Measurements from ENCODE around the gene SFTPB.

Gene SFTPB

GRCh38 chr2:85678794-85679672 lies 11.0 kb upstream of the SFTPB start:
- Histone ChIP-seq H3K79me2 (ENCODE audit: insufficient read depth, low read depth) (no peaks in the 10 kb centered on the region), H3K4me3 (IDR thresholded peaks at IDR 0.05; ENCODE audit: insufficient read depth, low read depth, low read length) (no peak overlapping the region), H3K27ac (no peak overlapping the region), H3K9ac (no peak overlapping the region), H3K4me1 (ENCODE audit: low read depth, poor library complexity, severe bottlenecking) (peaks cover 16% of the 10 kb centered on the region), H3K4me2 (peak overlapping the region; percentile 61; the same call in 1 of the 2 replicates), H3K27me3 (ENCODE audit: insufficient read depth, low read depth) (no peaks in the 10 kb centered on the region), H4K20me1 (ENCODE audit: insufficient read depth) (no peaks in the 10 kb centered on the region), H3K36me3 (ENCODE audit: insufficient read depth) (no peaks in the 10 kb centered on the region), H2AFZ (ENCODE audit: low read depth) (peak overlapping the region; percentile 84)
- TF ChIP-seq, protein P1, sequence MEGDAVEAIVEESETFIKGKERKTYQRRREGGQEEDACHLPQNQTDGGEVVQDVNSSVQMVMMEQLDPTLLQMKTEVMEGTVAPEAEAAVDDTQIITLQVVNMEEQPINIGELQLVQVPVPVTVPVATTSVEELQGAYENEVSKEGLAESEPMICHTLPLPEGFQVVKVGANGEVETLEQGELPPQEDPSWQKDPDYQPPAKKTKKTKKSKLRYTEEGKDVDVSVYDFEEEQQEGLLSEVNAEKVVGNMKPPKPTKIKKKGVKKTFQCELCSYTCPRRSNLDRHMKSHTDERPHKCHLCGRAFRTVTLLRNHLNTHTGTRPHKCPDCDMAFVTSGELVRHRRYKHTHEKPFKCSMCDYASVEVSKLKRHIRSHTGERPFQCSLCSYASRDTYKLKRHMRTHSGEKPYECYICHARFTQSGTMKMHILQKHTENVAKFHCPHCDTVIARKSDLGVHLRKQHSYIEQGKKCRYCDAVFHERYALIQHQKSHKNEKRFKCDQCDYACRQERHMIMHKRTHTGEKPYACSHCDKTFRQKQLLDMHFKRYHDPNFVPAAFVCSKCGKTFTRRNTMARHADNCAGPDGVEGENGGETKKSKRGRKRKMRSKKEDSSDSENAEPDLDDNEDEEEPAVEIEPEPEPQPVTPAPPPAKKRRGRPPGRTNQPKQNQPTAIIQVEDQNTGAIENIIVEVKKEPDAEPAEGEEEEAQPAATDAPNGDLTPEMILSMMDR (conservative IDR thresholded peaks at IDR 0.05; ENCODE audit: low read depth, low read length), result peak; percentile 97

GRCh38 chr2:85678377-85678776 lies 10.4 kb upstream of the SFTPB start:
- H3K4me3 ChIP-seq (IDR thresholded peaks at IDR 0.05; ENCODE audit: insufficient read depth, low read depth, low read length), result no peak overlapping the region
- TF ChIP-seq, protein P1 (conservative IDR thresholded peaks at IDR 0.05; ENCODE audit: low read depth, low read length), result no peak
- no peaks in the 10 kb centered on the region for H4K20me1 ChIP-seq (ENCODE audit: insufficient read depth)
- H3K4me1 ChIP-seq (ENCODE audit: low read depth, poor library complexity, severe bottlenecking), result peaks cover 9% of the 10 kb centered on the region
- no peak overlapping the region for H2AFZ ChIP-seq (ENCODE audit: low read depth)
- no peak overlapping the region for H3K9ac ChIP-seq
- H3K36me3 ChIP-seq (ENCODE audit: insufficient read depth), result no peaks in the 10 kb centered on the region
- H3K27ac ChIP-seq, result no peak overlapping the region
- no peak overlapping the region for H3K4me2 ChIP-seq
- H3K27me3 ChIP-seq (ENCODE audit: insufficient read depth, low read depth), result no peaks in the 10 kb centered on the region
- H3K79me2 ChIP-seq (ENCODE audit: insufficient read depth, low read depth), result no peaks in the 10 kb centered on the region

DNA sequence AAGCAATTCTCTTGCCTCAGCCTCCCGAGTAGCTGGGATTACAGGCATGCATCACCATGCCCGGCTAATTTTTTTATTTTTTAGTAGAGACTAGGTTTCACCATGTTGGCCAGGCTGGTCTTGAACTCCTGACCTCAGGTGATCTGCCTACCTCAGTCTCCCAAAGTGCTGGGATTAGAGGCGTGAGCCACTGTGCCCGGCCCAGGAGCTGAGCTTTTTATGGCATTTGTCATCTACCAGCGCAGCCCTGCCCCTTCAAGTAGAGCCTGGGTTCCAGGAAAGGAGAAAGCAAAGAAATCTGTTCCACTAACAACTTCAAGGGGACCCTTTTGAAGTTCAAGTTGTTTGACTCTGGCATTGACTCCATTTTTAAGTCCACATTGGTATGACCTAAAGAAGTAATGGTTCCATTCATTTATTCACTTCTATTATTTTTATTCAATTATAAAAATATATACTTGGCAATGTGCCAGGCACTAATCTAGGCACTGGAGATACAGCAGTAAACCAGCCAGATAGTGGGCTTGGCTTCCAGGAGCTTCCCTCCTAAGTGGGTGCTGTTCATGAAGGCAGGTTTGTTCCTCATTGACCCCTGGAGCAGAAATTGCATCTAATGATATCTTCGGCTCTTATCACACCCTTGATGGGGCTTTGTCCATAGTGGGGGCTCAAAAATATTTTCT lies 8.0 kb upstream of the SFTPB start:
- Histone ChIP-seq H4K20me1 (ENCODE audit: insufficient read depth) (no peaks in the 10 kb centered on the region), H3K4me3 (IDR thresholded peaks at IDR 0.05; ENCODE audit: insufficient read depth, low read depth, low read length) (no peak overlapping the region), H3K79me2 (ENCODE audit: insufficient read depth, low read depth) (no peaks in the 10 kb centered on the region), H3K27ac (no peak overlapping the region), H3K4me2 (no peak overlapping the region), H3K9ac (no peak overlapping the region), H2AFZ (ENCODE audit: low read depth) (no peak overlapping the region), H3K36me3 (ENCODE audit: insufficient read depth) (no peaks in the 10 kb centered on the region), H3K4me1 (ENCODE audit: low read depth, poor library complexity, severe bottlenecking) (peaks cover 9% of the 10 kb centered on the region), H3K27me3 (ENCODE audit: insufficient read depth, low read depth) (no peaks in the 10 kb centered on the region)
- TF ChIP-seq, protein P1 (conservative IDR thresholded peaks at IDR 0.05; ENCODE audit: low read depth, low read length), result no peak

DNA sequence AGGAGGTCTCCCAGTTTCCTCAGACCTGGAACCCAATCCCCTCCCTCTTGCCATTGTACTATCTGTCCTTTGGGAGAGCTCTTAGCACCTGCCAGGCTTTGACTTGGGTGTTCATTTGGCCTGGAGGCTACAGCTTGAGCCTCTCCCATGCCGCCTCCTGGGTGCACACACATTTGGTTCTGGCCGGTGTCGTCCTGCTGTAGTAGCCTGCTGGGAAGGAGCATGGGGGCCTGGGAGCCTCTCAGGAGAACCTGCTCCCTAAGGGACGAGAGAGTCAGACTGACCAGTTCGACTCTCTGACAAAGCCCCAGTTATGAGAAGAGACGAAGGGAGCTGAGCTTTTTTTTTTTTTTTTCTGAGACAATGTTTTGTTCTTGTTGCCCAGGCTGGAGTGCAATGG lies 7.4 kb upstream of the SFTPB start:
- H3K4me3 ChIP-seq (IDR thresholded peaks at IDR 0.05; ENCODE audit: insufficient read depth, low read depth, low read length), result no peak overlapping the region
- TF ChIP-seq, protein P1 (conservative IDR thresholded peaks at IDR 0.05; ENCODE audit: low read depth, low read length), result no peak
- H3K27ac ChIP-seq, result no peak overlapping the region
- H2AFZ ChIP-seq (ENCODE audit: low read depth), result no peak overlapping the region
- H4K20me1 ChIP-seq (ENCODE audit: insufficient read depth), result no peaks in the 10 kb centered on the region
- no peaks in the 10 kb centered on the region for H3K36me3 ChIP-seq (ENCODE audit: insufficient read depth)
- peaks cover 9% of the 10 kb centered on the region for H3K4me1 ChIP-seq (ENCODE audit: low read depth, poor library complexity, severe bottlenecking)
- no peak overlapping the region for H3K4me2 ChIP-seq
- H3K27me3 ChIP-seq (ENCODE audit: insufficient read depth, low read depth), result no peaks in the 10 kb centered on the region
- no peaks in the 10 kb centered on the region for H3K79me2 ChIP-seq (ENCODE audit: insufficient read depth, low read depth)
- no peak overlapping the region for H3K9ac ChIP-seq
